ENCODE measurements around the gene INVS.

The INVS gene

DNA sequence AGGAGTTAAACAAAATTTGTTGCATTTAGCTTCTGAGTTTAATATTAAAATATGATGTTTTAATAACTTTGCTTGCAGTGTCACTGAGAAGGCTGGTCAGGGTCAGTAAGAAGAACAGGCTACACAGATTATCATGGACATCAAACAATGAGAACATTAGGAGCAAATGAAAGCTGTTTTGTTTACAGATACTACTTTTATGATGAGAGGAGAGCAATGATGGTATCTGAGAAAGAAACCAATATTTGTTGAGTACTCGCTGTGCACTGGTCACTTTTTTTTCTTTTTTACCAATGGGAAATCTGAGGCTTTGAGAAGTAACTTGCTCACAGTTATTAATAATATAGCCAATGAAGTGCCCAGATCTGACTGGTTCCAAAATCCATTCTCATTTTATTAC is 109.6 kb downstream of the INVS start:
- no peak overlapping the region for H3K4me3 ChIP-seq (ENCODE audit: control insufficient read depth, low read depth, low read length)
- TF ChIP-seq, protein P1, sequence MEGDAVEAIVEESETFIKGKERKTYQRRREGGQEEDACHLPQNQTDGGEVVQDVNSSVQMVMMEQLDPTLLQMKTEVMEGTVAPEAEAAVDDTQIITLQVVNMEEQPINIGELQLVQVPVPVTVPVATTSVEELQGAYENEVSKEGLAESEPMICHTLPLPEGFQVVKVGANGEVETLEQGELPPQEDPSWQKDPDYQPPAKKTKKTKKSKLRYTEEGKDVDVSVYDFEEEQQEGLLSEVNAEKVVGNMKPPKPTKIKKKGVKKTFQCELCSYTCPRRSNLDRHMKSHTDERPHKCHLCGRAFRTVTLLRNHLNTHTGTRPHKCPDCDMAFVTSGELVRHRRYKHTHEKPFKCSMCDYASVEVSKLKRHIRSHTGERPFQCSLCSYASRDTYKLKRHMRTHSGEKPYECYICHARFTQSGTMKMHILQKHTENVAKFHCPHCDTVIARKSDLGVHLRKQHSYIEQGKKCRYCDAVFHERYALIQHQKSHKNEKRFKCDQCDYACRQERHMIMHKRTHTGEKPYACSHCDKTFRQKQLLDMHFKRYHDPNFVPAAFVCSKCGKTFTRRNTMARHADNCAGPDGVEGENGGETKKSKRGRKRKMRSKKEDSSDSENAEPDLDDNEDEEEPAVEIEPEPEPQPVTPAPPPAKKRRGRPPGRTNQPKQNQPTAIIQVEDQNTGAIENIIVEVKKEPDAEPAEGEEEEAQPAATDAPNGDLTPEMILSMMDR (IDR thresholded peaks at IDR 0.05; ENCODE audit: control insufficient read depth, insufficient read depth, low read depth, low read length, missing control alignments), result no peak
- DNase-seq (ENCODE audit: low read depth), result no peak

DNA sequence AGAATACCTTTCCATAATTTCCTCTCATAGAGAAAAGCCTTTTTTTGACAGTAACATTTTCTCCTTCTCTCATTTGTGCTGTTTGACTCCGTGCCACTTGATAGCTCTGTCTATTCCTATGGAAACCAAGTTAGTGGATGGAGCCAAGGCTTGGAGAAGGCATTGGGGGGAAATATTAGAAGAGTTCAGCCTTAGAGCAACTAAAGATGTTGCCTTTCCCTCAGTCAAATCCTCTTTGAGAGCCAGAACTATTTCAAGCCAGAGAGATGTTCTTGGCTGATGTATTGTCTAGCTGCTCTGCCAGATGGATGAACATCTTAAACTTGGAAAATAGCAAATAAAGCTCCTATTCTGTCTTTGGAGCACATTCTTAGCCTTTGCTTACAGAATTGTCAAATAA is 112.4 kb downstream of the INVS start:
- no peak for DNase-seq (ENCODE audit: low read depth)
- no peak overlapping the region for H3K4me3 ChIP-seq (ENCODE audit: control insufficient read depth, low read depth, low read length)
- TF ChIP-seq, protein P1 (IDR thresholded peaks at IDR 0.05; ENCODE audit: control insufficient read depth, insufficient read depth, low read depth, low read length, missing control alignments), result no peak

GRCh38 chr9:100213730-100214477 is 114.9 kb downstream of the INVS start:
- peak; percentile 25 for DNase-seq (ENCODE audit: low read depth)
- TF ChIP-seq, protein P1 (IDR thresholded peaks at IDR 0.05; ENCODE audit: control insufficient read depth, insufficient read depth, low read depth, low read length, missing control alignments), result no peak
- no peak overlapping the region for H3K4me3 ChIP-seq (ENCODE audit: control insufficient read depth, low read depth, low read length)

GRCh38 chr9:100216178-100216787 is 117.2 kb downstream of the INVS start:
- TF ChIP-seq, protein P1 (IDR thresholded peaks at IDR 0.05; ENCODE audit: control insufficient read depth, insufficient read depth, low read depth, low read length, missing control alignments), result peak; percentile 72
- DNase-seq (ENCODE audit: low read depth), result no peak
- no peak overlapping the region for H3K4me3 ChIP-seq (ENCODE audit: control insufficient read depth, low read depth, low read length)

- TF ChIP-seq, protein P1 (IDR thresholded peaks at IDR 0.05; ENCODE audit: control insufficient read depth, insufficient read depth, low read depth, low read length, missing control alignments), result no peak
- H3K4me3 ChIP-seq (ENCODE audit: control insufficient read depth, low read depth, low read length), result no peak overlapping the region
- DNase-seq (ENCODE audit: low read depth), result no peak
Observed at GRCh38 chr9:100217536-100217935, 118.5 kb downstream of the INVS start.

GRCh38 chr9:100219347-100219746 is 120.3 kb downstream of the INVS start:
- TF ChIP-seq, protein P1 (IDR thresholded peaks at IDR 0.05; ENCODE audit: control insufficient read depth, insufficient read depth, low read depth, low read length, missing control alignments), result no peak
- no peak overlapping the region for H3K4me3 ChIP-seq (ENCODE audit: control insufficient read depth, low read depth, low read length)
- DNase-seq (ENCODE audit: low read depth), result no peak
